K562 (cell line): Measurements from ENCODE around the gene AGGF1. TPM values are rescaled to one million over a fixed set of nuclear protein-coding genes. Genes with fewer than 3 reads are reported as not detected.

ENCODE experiments used
- CTCF ChIP-seq, 3 experiments: IDR thresholded peaks in 2 of 3; conservative IDR thresholded peaks in 1 of 3; 2 replicates each; pipeline ENCODE4 v1.5.1; 2011 to 2012; ENCODE audit warnings: low read length in 3 of 3, mild to moderate bottlenecking in 3 of 3, control low read depth in 2 of 3, improper control_type of control experiment in 1 of 3, inconsistent platforms in 1 of 3, low read depth in 1 of 3, mixed read lengths in 1 of 3, moderate library complexity in 1 of 3; ENCODE audit not compliant: insufficient read depth in 2 of 3
- E2F6 ChIP-seq, 2 experiments: IDR thresholded peaks; 2 replicates each; pipeline ENCODE4 v1.6.1; 2011; ENCODE audit warnings: borderline replicate concordance in 1 of 2, control low read depth in 1 of 2, low read depth in 1 of 2, low read length in 1 of 2, mild to moderate bottlenecking in 1 of 2, mixed read lengths in 1 of 2, moderate library complexity in 1 of 2; ENCODE audit not compliant: insufficient read depth in 1 of 2, insufficient read length in 1 of 2, poor library complexity in 1 of 2, severe bottlenecking in 1 of 2; ENCODE audit errors: extremely low read depth in 1 of 2
- ETV6 ChIP-seq, 3 experiments: fragments of 150-350 bp in 1 of 3; sonication (generic) in 1 of 3; formaldehyde crosslinking in 1 of 3; IDR thresholded peaks; 2 replicates each; pipeline versions ENCODE4 v1.6.1 to v1.8.0; 2014 to 2022; ENCODE audit warnings: borderline replicate concordance in 2 of 3, low read depth in 2 of 3, antibody characterized with exemption in 1 of 3, low read length in 1 of 3, mild to moderate bottlenecking in 1 of 3, missing genetic modification reagents in 1 of 3
- GABPB1 ChIP-seq: sonication (generic); formaldehyde crosslinking; IDR thresholded peaks from 2 replicates; pipeline ENCODE4 v1.8.0; 2022; ENCODE audit warnings: mild to moderate bottlenecking, missing genetic modification reagents
- MBD2 ChIP-seq: sonication (generic); IDR thresholded peaks from 2 replicates; pipeline ENCODE4 v1.6.1; 2016; ENCODE audit warnings: low read depth, borderline replicate concordance
- MYC ChIP-seq, 2 experiments: fragments of 250-450 bp in 1 of 2; sonication (Bioruptor Pico) in 1 of 2; IDR thresholded peaks; 2 replicates each; pipeline versions ENCODE4 v1.5.1 to v1.6.1; 2012 to 2021; ENCODE audit warnings: low read depth in 2 of 2, borderline replicate concordance in 1 of 2, improper control_type of control experiment in 1 of 2, low read length in 1 of 2, mild to moderate bottlenecking in 1 of 2, moderate library complexity in 1 of 2
- NFIC ChIP-seq: fragments of 450-650 bp; IDR thresholded peaks from 2 replicates; pipeline ENCODE4 v1.6.1; 2017; ENCODE audit warnings: mild to moderate bottlenecking, inconsistent platforms
- NFRKB ChIP-seq: fragments of 450-650 bp; IDR thresholded peaks from 2 replicates; pipeline ENCODE4 v1.6.1; 2016; ENCODE audit warnings: low read depth
- POLR3G ChIP-seq: IDR thresholded peaks from 2 replicates; pipeline ENCODE4 v1.6.1; 2011; ENCODE audit not compliant: insufficient read length, insufficient replicate concordance; ENCODE audit errors: extremely low read depth
- SRF ChIP-seq, 2 experiments: fragments of 250-450, 450-650 bp in 1 of 2; sonication (Bioruptor Pico) in 1 of 2; sonication (generic) in 1 of 2; formaldehyde crosslinking; IDR thresholded peaks; 2 replicates each; pipeline versions ENCODE4 v1.5.0 to v1.5.1; 2020 to 2022; ENCODE audit warnings: mild to moderate bottlenecking in 1 of 2, missing genetic modification reagents in 1 of 2
- TEAD1 ChIP-seq, 2 experiments: fragments of 450-650 bp in 1 of 2; sonication (generic) in 1 of 2; formaldehyde crosslinking; IDR thresholded peaks; 2 replicates each; pipeline versions ENCODE4 v1.4.0 to v1.8.0; 2020 to 2022; ENCODE audit warnings: mild to moderate bottlenecking in 2 of 2, missing genetic modification reagents in 1 of 2
- ZNF512 ChIP-seq: IDR thresholded peaks from 2 replicates; pipeline ENCODE4 v1.6.1; 2016; ENCODE audit warnings: missing genetic modification characterization, missing compliant biosample characterization
- ZZZ3 ChIP-seq: fragments of 450-650 bp; IDR thresholded peaks from 2 replicates; pipeline ENCODE4 v1.6.1; 2016; ENCODE audit warnings: antibody characterized with exemption, mild to moderate bottlenecking, moderate library complexity
- polyA plus RNA-seq, 8 experiments: library from polyadenylated mRNA; depleted of rRNA in 4 of 8; stranded (reverse) in 5 of 8; unstranded in 3 of 8; fragments of >200 nt; fragmentation: Nextera tagmentation in 2 of 8; fragmentation: Illumina TruSeq in 1 of 8; extraction: Ambion mirVana in 2 of 8; extraction: Trizol in 1 of 8; gene quantifications; 2 replicates each; pipeline versions ENCODE4 v1.2.1 to v1.2.3, GENCODE V29; 2011 to 2014; ENCODE audit warnings: inconsistent platforms in 1 of 8, missing spikeins in 1 of 8
- total RNA-seq, 7 experiments: library from RNA; depleted of rRNA in 6 of 7; stranded (reverse); fragments of >200 nt in 6 of 7; fragmentation: Illumina TruSeq in 2 of 7; extraction: Trizol in 2 of 7; gene quantifications; 2 replicates each; pipeline versions ENCODE4 v1.2.1 to v1.2.3, GENCODE V29; 2011 to 2021; ENCODE audit warnings: low replicate concordance in 1 of 7

The AGGF1 gene
- total and polyA plus RNA-seq, 9 of the 15 experiments (the other 6 are each of a cell fraction or from before 2014, with no cell fraction given), result 5.2 to 20.4 (median 13.4) TPM

GRCh38 chr5:77030097-77031071, at the start of gene AGGF1 (continued):
- TF ChIP-seq E2F6 (IDR thresholded peaks at IDR 0.05; ENCODE audit: borderline replicate concordance in 1 of 2, extremely low read depth in 1 of 2, insufficient read depth in 1 of 2, insufficient read length in 1 of 2, low read depth in 1 of 2, low read length in 1 of 2, poor library complexity in 1 of 2, severe bottlenecking in 1 of 2), result peak; percentile 99
- TF ChIP-seq TEAD1 (CRISPR knock-in tag; IDR thresholded peaks at IDR 0.05), result peak in 1 of 2 experiments; percentile 20; a peak in 1 of 4 replicates
- TF ChIP-seq SRF (CRISPR knock-in tag; IDR thresholded peaks at IDR 0.05), result peak in 1 of 2 experiments; percentile 52; a peak in 1 of 4 replicates
- no peak for TF ChIP-seq POLR3G
- TF ChIP-seq NFRKB, result 0 out of 2 replicates have a peak, but pooled peaks have one; percentile 49
- TF ChIP-seq ZNF512 (tag), result no peak
- TF ChIP-seq GABPB1 (CRISPR knock-in tag), result peak; percentile 92
- TF ChIP-seq ETV6 (IDR thresholded peaks at IDR 0.05; ENCODE audit: borderline replicate concordance in 1 of 2, low read depth in 2 of 2, low read length in 1 of 2), result peak in 1 of 2 experiments; percentile 61; a peak in 1 of 4 replicates
- no peak for TF ChIP-seq ETV6 (CRISPR knock-in tag; IDR thresholded peaks at IDR 0.05; ENCODE audit: borderline replicate concordance)
- TF ChIP-seq MBD2, result peak; percentile 78
- peak in 1 of 3 experiments; percentile 7; a peak in 2 of 6 replicates for TF ChIP-seq CTCF (IDR thresholded peaks at IDR 0.05 in 2 of 3, conservative IDR thresholded peaks at IDR 0.05 in 1 of 3; ENCODE audit: insufficient read depth in 2 of 3, low read depth in 1 of 3, low read length in 3 of 3)
- TF ChIP-seq ZZZ3, result no peak
- TF ChIP-seq NFIC, result 0 out of 2 replicates have a peak, but pooled peaks have one; percentile 17
- peak; percentile 74 for TF ChIP-seq MYC (IDR thresholded peaks at IDR 0.05; ENCODE audit: low read depth, low read length)
- TF ChIP-seq MYC (CRISPR knock-in tag; IDR thresholded peaks at IDR 0.05; ENCODE audit: borderline replicate concordance, low read depth), result no peak
